HL-60/S4 (cell line): ENCODE data around the gene POT1.

Experiments
- in situ Hi-C: fragments of 300-500 bp; cut with MboI; formaldehyde crosslinking; loops from 2 replicates; pipeline ENCODE4 v1.14.3; 2022; ENCODE audit warnings: low sequenced_read_pairs

POT1 gene

DNA sequence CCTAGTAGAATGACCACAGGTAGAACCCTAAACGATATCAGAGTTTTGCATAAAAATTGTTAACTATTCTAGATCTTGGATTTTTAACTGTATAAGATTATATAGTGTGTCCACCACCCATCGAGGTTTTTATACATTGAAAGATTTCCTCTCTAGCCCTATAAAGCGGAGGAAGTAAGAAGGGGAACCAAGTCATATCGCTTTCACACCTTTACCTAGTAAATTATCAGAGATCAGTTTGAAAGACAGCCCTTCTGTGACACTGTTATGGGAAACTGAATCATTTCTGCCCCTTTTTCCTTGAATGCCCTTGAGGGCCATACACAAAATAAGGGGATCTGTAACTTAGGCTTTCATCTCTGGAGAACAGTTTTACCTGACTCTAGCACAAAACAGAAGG lies 155.7 kb downstream of the POT1 start:
- in situ Hi-C loops = no loop called here

GRCh38 chr7:124773339-124773738 lies 156.3 kb downstream of the POT1 start:
- in situ Hi-C loops = no loop called here
